HG02798 (cell line): ENCODE results near the gene ZNF655.
"Not testable (repeated sequence)": the region's sequence is repeated elsewhere in the genome, so short reads cannot be mapped to it uniquely, and the experiment has no call there.

Experiments used
- ATAC-seq: cut with Tn5 transposase; IDR thresholded peaks from one replicate; pipeline ENCODE4 v1.9.1; 2021; ENCODE audit warnings: mild to moderate bottlenecking; ENCODE audit not compliant: unreplicated experiment, poor library complexity

The ZNF655 gene

DNA sequence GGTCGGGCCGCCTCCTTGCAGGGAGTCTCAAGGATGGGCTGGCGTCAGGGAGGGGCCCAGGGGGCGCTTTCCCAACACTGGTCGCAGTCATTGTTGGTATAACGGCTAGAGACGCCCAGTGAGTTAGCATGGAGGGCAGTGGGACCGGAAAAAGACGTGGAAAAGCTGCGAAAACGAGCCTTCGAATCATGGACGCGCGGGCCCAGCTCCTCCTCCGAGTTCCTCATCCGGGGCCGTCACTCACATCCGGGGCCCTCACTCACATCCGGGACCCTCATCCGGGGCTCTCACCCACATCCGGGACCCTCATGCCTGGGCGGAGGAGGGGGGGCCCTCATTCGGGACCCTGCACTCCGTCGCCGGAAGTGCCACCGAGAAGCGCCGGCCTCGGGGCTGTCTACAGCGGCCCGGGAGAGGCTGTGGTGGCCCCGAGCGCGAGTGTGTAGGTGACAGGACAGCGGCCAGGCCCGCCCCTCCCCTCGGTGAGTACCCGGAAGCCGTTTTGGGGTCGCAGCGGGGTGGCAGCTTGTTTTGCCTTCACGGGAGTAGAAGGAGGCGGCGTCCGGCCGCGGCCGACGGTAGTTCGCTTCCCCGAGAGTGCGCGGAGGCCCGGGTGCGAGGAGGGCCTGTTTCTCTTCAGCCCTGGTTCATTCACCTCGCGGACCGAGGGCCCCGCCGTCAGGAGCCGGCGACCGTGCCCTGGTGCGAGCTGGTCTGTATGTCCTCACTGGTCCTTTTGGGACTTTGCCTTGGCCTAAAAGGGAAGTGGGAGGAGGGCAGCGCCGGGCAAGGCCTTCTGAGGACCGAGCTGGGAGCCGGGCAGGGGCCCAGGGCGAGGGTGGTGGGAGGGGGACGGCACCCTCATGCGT lies at the start of gene ZNF655:
Gene ZNF655, plus strand, starts transcription at position 337 of the 869 bp plus-strand sequence. CDS start 1,918 bp downstream, outside the sequence.
- peak; percentile 87 for ATAC-seq

GRCh38 chr7:99514050-99514449 lies 44.4 kb upstream of the ZNF655 start:
- no peak for ATAC-seq

DNA sequence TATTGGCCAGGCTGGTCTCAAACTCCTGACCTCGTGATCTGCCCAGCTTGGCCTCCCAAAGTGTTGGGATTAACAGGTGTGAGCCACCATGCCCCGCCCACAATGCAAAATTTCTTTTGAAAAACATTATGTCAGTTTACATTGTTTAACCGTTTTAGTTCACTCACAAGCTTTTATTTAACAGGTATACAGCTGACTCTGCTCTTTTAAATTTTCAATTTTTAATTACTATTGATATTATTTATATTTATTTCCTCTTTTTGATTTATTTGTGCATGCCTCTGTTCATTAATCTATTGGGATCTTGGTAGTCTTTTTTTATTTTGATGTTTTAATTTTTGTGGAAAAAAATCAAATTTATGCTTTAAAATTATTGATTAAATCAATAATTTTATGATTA lies 37.0 kb upstream of the ZNF655 start:
- no peak for ATAC-seq

DNA sequence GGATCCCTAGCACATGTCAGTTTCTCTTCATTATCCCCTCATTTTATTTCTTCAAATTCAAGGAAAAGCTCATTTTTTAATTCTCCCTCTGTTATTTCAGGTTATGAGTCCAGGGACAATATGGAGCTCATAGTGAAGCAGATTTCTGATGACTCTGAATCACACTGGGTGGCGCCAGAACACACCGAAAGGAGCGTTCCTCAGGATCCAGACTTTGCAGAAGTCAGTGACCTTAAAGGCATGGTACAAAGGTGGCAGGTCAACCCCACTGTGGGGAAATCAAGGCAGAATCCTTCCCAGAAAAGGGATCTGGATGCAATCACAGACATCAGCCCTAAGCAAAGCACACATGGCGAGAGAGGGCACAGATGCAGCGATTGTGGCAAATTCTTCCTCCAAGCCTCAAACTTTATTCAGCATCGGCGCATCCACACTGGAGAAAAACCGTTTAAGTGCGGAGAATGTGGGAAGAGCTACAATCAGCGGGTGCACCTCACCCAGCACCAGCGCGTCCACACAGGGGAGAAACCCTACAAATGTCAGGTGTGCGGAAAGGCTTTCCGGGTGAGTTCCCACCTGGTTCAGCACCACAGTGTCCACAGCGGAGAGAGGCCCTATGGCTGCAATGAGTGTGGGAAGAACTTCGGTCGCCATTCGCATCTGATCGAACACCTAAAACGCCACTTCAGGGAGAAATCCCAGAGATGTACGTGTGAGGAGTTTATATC lies 32.6 kb upstream of the ZNF655 start:
- no peak for ATAC-seq

- no peak for ATAC-seq
Observed at GRCh38 chr7:99531354-99531765, 27.1 kb upstream of the ZNF655 start.

DNA sequence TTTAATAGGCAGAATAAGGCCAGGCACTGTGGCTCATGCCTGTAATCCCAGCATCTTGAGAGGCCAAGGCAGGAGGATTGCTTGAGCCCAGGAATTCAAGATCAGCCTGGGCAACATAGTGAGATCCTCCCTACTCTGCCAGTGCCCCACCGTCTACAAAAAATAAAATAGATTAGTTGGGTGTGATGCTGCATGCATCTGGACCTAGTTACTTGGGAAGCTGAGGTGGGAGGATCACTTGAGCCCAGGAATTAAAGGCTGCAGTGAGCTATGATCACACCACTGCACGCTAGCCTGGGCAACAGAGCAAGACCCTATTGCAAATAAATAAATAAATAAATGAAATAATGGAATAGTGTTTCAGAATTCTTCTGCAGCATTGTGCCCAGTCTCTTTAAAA lies 22.8 kb upstream of the ZNF655 start:
- ATAC-seq = no peak

DNA sequence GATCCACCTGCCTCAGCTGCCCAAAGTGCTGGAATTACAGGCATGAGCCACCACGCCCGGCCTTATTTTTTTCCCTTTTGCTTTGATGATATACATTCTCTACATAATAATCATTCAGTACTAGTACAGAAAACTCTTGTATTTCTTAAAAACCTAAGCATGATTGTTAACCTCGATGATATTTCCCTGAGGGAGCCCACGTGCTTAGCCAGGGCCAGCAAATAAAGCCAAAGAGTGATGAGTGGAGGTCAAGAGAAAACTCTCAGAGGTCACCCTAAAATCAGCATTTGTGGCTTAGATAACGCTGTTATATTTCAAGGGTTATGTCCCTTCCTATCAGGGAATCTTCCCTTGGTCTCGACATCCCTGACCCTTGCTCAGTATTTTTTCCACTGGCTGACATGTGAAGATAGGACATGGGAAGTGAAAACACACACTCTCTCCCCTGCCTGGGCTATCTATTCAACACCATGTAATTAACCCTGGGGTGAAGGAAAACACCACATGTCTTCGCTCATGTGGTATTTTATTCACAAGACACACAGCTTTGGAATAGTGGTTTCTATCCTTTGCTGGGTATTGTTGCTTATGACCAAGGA lies 19.1 kb upstream of the ZNF655 start:
- ATAC-seq = no peak

DNA sequence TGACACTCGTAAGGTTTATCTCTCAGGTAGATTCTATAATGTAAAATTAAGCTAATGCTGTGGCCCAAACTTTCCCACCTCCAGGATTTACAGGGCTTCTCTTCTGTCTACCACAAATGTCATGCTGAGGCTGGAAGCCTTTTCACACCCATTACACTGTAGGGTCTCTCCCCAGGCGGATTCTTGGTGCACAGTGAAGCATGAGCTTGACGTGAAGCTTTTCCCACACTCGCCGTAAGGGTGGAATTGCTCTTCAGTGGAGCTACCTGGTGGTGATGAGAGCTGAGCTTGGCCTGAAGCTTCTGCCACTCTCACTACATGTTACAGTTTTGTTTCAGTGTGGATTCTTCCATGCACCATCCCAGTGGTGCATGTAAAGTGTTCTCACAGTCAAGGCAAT lies 17.9 kb upstream of the ZNF655 start:
- ATAC-seq = no peak

DNA sequence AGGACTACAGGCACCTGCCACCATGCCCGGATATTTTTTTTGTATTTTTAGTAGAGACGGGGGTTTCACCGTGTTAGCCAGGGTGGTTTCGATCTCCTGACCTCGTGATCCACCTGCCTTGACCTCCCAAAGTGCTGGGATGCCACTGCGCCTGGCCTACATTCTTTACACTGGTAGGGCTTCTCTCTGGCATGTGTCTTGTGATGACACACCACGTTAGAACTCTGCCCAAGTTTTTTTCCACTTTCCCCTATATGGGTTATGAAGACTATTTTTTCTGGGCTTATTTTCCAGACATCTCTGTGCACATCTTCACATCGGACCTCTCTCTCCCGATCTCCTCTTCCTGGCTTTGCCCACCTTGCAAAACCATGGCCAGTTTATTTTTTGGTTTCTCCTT lies 17.2 kb upstream of the ZNF655 start:
- ATAC-seq = no peak

DNA sequence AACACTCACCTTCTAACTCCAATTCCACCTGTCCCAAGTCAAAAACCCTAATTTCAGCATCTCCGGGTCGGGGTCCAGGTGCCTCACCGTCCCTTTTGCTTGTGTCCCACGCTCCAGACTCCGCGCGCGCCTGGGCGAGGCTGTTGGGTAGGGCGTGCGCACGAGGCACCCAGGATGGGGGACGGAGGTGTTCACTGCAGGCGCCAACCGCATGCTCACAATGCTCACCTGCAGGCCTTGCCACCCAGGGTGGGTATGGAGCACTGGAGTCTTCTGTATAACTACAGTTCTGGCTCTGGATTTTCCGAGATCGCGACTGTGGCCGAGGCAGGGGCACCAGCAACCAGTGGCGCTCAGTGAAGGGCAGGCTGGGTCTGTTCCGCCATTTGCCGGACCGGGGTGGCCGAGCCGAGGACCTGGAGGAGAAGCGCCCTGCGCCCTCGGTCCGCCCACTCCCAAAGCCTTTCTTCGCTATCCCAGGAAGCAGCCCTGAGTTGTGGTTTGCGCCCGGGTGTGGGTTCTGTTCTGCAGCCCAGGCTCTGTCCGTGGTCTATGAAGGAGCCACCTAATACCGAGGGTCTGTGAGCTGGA lies 15.3 kb upstream of the ZNF655 start:
- no peak for ATAC-seq

DNA sequence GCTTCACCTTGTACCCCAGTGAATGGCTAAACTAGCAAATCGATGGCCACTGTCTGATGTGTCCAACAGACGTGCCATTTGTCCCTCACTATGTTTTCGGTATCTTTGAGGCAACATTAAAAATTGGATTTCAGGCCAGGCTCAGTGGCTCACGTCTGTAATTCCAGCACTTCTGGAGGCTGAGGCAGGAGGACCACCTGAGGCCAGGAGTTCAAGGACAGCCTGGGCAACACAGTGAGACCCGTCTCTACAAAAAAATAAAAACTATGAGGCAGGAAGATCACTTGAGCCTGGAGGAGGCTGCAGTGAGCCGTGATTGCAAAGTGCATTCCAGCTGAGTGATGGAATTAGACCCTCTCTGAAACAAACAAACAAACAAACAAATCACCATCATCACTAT lies 14.5 kb upstream of the ZNF655 start:
- no peak for ATAC-seq

GRCh38 chr7:99545308-99545707 lies 13.1 kb upstream of the ZNF655 start:
- ATAC-seq = not testable (repeated sequence)

- ATAC-seq = not testable (repeated sequence)
Observed at GRCh38 chr7:99549545-99549944, 8.9 kb upstream of the ZNF655 start.

DNA sequence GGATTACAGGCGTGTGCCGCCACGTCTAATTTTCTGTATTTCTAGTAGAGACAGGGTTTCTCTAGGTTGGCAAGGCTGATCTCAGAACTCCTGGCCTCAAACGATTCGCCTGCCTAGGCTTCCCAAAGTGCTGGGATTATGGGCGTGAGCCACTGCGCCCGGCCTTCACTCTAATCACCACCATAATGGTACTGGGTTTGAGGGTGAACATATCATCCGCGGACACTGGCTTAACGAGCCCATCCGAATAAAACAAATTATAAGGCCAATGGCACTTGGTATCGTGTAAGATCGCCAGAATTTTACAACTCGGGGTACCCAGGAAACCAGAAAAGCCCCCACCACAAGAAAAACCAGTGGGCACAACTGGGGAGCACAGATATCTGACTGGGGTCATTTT lies 7.1 kb upstream of the ZNF655 start:
- no peak for ATAC-seq

- peak; percentile 98 for ATAC-seq
Observed at GRCh38 chr7:99551767-99552463, 6.5 kb upstream of the ZNF655 start, which contains the start of gene FAM200A. Gene FAM200A (minus strand): TSS chr7:99552114. CDS start chr7:99548407, 3,707 bp downstream.

GRCh38 chr7:99553039-99553438 lies 5.4 kb upstream of the ZNF655 start:
- no peak for ATAC-seq

GRCh38 chr7:99554939-99555338 lies 3.5 kb upstream of the ZNF655 start:
- ATAC-seq = no peak

GRCh38 chr7:99557196-99557607 lies 1.2 kb upstream of the ZNF655 start:
- no peak for ATAC-seq

DNA sequence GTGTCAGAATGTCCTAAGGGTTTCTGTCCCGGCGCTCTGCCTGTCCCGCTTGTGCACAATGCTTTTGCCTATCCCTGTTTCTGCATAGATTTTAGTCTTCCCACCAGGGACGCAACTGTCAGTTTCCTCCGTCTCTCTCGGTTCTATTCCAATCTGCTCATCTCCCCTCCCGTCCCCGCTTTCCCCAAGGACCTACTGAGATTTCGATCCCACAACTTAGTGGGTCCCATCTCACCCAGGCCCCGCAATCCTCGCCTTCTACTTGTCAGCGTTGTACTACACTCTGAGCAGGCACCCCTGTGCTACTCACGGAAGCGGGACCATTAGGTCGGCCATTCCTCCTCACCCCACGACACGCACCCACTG lies 519 bp upstream of the ZNF655 start:
- ATAC-seq = peak; percentile 53
